Measurements from ENCODE around the gene KIF1A. TPM values are rescaled to one million over a fixed set of nuclear protein-coding genes. Genes with fewer than 3 reads are reported as not detected.

The KIF1A gene
- total RNA-seq, 2 donors from 2014 or later, result 18.9 to 55.8 TPM

DNA sequence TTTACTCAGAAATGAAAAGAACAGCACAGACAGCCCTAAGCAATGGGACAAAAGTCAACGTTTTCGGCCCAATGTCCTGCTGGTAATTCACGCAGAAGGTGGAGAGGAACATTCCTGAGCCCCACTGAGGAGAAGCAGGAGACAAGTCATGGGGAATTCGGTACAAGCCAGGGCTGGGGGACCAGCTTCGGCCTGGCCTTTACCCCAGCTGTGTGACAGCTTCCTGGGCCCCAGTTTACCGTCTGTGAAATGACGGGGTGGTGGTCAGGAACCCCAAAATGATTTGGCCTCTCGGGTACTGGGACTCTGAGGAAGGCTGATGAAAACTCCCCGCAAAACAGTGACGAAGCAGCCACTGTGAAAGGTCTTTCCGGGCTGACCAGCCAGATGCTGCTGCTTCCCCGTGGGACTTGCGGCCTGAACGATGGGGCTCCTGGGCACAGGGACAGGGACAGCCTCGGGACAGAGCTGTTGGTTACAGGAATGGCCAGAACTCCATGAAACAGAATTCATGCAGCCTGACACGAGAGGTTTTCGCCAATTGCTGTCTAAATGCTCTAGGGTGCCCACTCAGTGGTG lies 21.6 kb downstream of the KIF1A start:
- DNase-seq (ENCODE audit: low spot score), result no peak
- Histone ChIP-seq H3K4me3 (no peak overlapping the region), H3K27ac (no peak overlapping the region), H3K27me3 (replicated peaks; ENCODE audit: insufficient read depth) (no peaks in the 10 kb centered on the region), H3K9me3 (no peaks in the 10 kb centered on the region), H3K36me3 (no peaks in the 10 kb centered on the region), H3K4me1 (replicated peaks) (peaks cover 3% of the 10 kb centered on the region)
- whole genome bisulfite sequencing, result 91% methylated on average over 17 of the region's 17 CpGs
- intact Hi-C loops (cut with DNase I), result no loop called here
- TF ChIP-seq CTCF (IDR thresholded peaks at IDR 0.05) (no peak), POLR2A (IDR thresholded peaks at IDR 0.05) (no peak), POLR2AphosphoS5 (IDR thresholded peaks at IDR 0.05) (no peak)

DNA sequence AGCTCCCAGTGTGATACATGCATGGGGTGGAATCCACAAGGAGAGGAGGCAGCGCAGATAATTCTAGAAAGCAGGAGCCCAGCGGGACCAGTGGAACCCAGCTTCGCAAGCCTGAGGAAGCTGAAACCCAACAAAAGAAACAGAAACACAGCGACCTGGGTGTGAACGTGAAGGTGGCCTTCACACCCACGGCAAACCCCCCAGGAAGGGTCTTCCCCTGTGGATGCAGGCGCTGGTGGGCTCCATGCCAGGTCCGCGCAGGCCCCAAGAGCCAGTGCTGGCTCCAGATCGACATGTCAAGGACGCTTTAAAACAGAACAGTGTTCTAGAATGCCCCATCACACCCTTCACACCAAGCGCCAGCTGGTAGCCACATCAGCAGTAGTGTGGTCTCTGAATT lies 22.1 kb downstream of the KIF1A start:
- WGBS, result 87% methylated on average over 12 of the region's 12 CpGs
- H3K27ac ChIP-seq, result no peak overlapping the region
- peaks cover 3% of the 10 kb centered on the region for H3K4me1 ChIP-seq (replicated peaks)
- no peak for DNase-seq (ENCODE audit: low spot score)
- H3K4me3 ChIP-seq, result no peak overlapping the region
- TF ChIP-seq POLR2AphosphoS5 (IDR thresholded peaks at IDR 0.05) (no peak), POLR2A (IDR thresholded peaks at IDR 0.05) (no peak), CTCF (IDR thresholded peaks at IDR 0.05) (no peak)
- no peaks in the 10 kb centered on the region for H3K9me3 ChIP-seq
- no peaks in the 10 kb centered on the region for H3K36me3 ChIP-seq
- H3K27me3 ChIP-seq (replicated peaks; ENCODE audit: insufficient read depth), result no peaks in the 10 kb centered on the region
- intact Hi-C loops (cut with DNase I), result no loop called here

DNA sequence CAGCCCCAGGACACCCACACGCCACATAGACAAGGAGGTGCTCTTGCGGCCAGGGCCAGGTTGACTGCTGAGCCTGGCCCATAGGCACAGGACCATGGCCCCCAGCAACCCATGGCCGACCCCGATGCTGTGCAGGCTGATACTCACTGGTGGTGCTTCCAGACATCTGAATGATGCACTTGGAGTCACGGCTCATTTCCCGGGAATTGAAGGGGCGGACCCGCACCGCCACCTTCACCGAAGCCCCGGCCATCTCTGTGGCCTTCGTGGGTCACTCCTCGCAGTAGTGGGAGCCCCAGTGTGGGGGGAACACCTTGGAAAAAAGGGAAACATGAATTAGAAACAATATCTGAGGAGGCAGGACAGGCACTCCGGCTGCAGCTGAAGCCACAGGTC lies 22.5 kb downstream of the KIF1A start:
- no peaks in the 10 kb centered on the region for H3K27me3 ChIP-seq (replicated peaks; ENCODE audit: insufficient read depth)
- no peak overlapping the region for H3K27ac ChIP-seq
- H3K4me3 ChIP-seq, result no peak overlapping the region
- H3K4me1 ChIP-seq (replicated peaks), result peaks cover 3% of the 10 kb centered on the region
- 93% methylated on average over 14 of the region's 14 CpGs for WGBS
- TF ChIP-seq POLR2A (IDR thresholded peaks at IDR 0.05), result no peak
- no peak for TF ChIP-seq CTCF (IDR thresholded peaks at IDR 0.05)
- no peak for TF ChIP-seq POLR2AphosphoS5 (IDR thresholded peaks at IDR 0.05)
- no peaks in the 10 kb centered on the region for H3K9me3 ChIP-seq
- no peaks in the 10 kb centered on the region for H3K36me3 ChIP-seq
- intact Hi-C loops (cut with DNase I), result no loop called here
- no peak for DNase-seq (ENCODE audit: low spot score)

- Histone ChIP-seq H3K4me1 (replicated peaks) (peaks cover 3% of the 10 kb centered on the region), H3K27me3 (replicated peaks; ENCODE audit: insufficient read depth) (no peaks in the 10 kb centered on the region), H3K4me3 (no peak overlapping the region), H3K9me3 (no peaks in the 10 kb centered on the region), H3K36me3 (no peaks in the 10 kb centered on the region), H3K27ac (no peak overlapping the region)
- DNase-seq (ENCODE audit: low spot score), result no peak
- 91% methylated on average over 19 of the region's 19 CpGs for WGBS
- TF ChIP-seq POLR2AphosphoS5 (IDR thresholded peaks at IDR 0.05) (no peak), CTCF (IDR thresholded peaks at IDR 0.05) (no peak), POLR2A (IDR thresholded peaks at IDR 0.05) (no peak)
- intact Hi-C loops (cut with DNase I), result no loop called here
Observed at GRCh38 chr2:240796543-240797499, 23.2 kb downstream of the KIF1A start.
